GM19043 (cell line): ENCODE measurements around the gene BDNF.
"Not testable (repeated sequence)": the region's sequence is repeated elsewhere in the genome, so short reads cannot be mapped to it uniquely, and the experiment has no call there.

Experiments used
- ATAC-seq: cut with Tn5 transposase; IDR thresholded peaks from one replicate; pipeline ENCODE4 v1.9.1; 2021; ENCODE audit warnings: low read depth; ENCODE audit not compliant: unreplicated experiment

BDNF gene

GRCh38 chr11:27673979-27674663 is 26.1 kb downstream of the BDNF start:
- no peak for ATAC-seq

- no peak for ATAC-seq
Observed at GRCh38 chr11:27672836-27673464, 27.3 kb downstream of the BDNF start.

GRCh38 chr11:27665508-27666101 is 34.6 kb downstream of the BDNF start:
- not testable (repeated sequence) for ATAC-seq

- no peak for ATAC-seq
Observed at GRCh38 chr11:27663326-27663725, 36.9 kb downstream of the BDNF start.

- ATAC-seq: no peak
Observed at GRCh38 chr11:27660171-27660570, 40.1 kb downstream of the BDNF start.

- ATAC-seq: no peak
Observed at GRCh38 chr11:27658535-27659236, 41.6 kb downstream of the BDNF start.

GRCh38 chr11:27656806-27657483 is 43.3 kb downstream of the BDNF start:
- ATAC-seq: no peak

- no peak for ATAC-seq
Observed at GRCh38 chr11:27656320-27656719, 43.9 kb downstream of the BDNF start.

- no peak for ATAC-seq
Observed at GRCh38 chr11:27653990-27654758, 46.1 kb downstream of the BDNF start.

GRCh38 chr11:27651711-27652110 is 48.5 kb downstream of the BDNF start:
- no peak for ATAC-seq

- ATAC-seq: no peak
Observed at GRCh38 chr11:27650988-27651387, 49.3 kb downstream of the BDNF start.

- no peak for ATAC-seq
Observed at GRCh38 chr11:27649800-27650199, 50.5 kb downstream of the BDNF start.

- ATAC-seq: no peak
Observed at GRCh38 chr11:27648840-27649239, 51.4 kb downstream of the BDNF start.

- ATAC-seq: no peak
Observed at GRCh38 chr11:27646051-27646818, 54.0 kb downstream of the BDNF start.

- ATAC-seq: no peak
Observed at GRCh38 chr11:27642954-27643353, 57.3 kb downstream of the BDNF start.

- no peak for ATAC-seq
Observed at GRCh38 chr11:27640954-27641353, 59.3 kb downstream of the BDNF start.

GRCh38 chr11:27635567-27636037 is 64.7 kb downstream of the BDNF start:
- ATAC-seq: no peak

- ATAC-seq: not testable (repeated sequence)
Observed at GRCh38 chr11:27634776-27635175, 65.5 kb downstream of the BDNF start.

GRCh38 chr11:27634282-27634681 is 66.0 kb downstream of the BDNF start:
- not testable (repeated sequence) for ATAC-seq
